IMR-90 (cell line): ENCODE measurements around the gene CTTN. TPM values are rescaled to one million over a fixed set of nuclear protein-coding genes. Genes with fewer than 3 reads are reported as not detected.
"Not testable (repeated sequence)": the region's sequence is repeated elsewhere in the genome, so short reads cannot be mapped to it uniquely, and the experiment has no call there.

Source experiments
- ATAC-seq: fragments of 200-7000 bp; cut with Tn5 transposase; 2 replicates; pipeline ENCODE4 v1.9.1; 2020; ENCODE audit warnings: low read depth, mild to moderate bottlenecking, moderate library complexity
- BruUV-seq: library from RNA; stranded (reverse); fragments of 400-500 nt; replicated peaks from 2 replicates; lab custom pipeline; 2021; lab: Mats Ljungman, UMichigan
- CTCF ChIA-PET: fragments of 300-600 bp; formaldehyde crosslinking; extraction: SDS; loops from one replicate; lab custom pipeline; 2021; ENCODE audit warnings: antibody characterized with exemption; lab: Yijun Ruan, JAX
- POLR2A ChIA-PET: fragments of 300-600 bp; sonication (Branson Sonifier 250); formaldehyde crosslinking; loops from one replicate; lab custom pipeline; 2022; ENCODE audit warnings: antibody characterized with exemption; ENCODE audit not compliant: unreplicated experiment; lab: Charles Lee
- DNase-seq: peaks from one replicate; pipeline ENCODE4 v3.0.0; 2013
- H2AFZ ChIP-seq: replicated peaks from 2 replicates; pipeline ENCODE3; 2013; ENCODE audit warnings: low read length, mild to moderate bottlenecking; ENCODE audit not compliant: poor library complexity
- H2AK5ac ChIP-seq: 2 replicates; pipeline ENCODE4 v1.6.1; 2013; ENCODE audit warnings: low read depth, low read length, inconsistent platforms
- H2AK9ac ChIP-seq: replicated peaks from 2 replicates; pipeline ENCODE3; 2013; ENCODE audit warnings: mild to moderate bottlenecking, low read depth, low read length, moderate library complexity; ENCODE audit not compliant: poor library complexity
- H2BK120ac ChIP-seq: 2 replicates; pipeline ENCODE4 v1.6.1; 2013; ENCODE audit warnings: low read depth, low read length, inconsistent platforms
- H2BK15ac ChIP-seq: 3 replicates; pipeline ENCODE4 v1.6.1; 2013; ENCODE audit warnings: low read depth, low read length, inconsistent platforms
- H2BK20ac ChIP-seq: 2 replicates; pipeline ENCODE4 v1.6.1; 2013; ENCODE audit warnings: low read depth, mild to moderate bottlenecking, inconsistent platforms, low read length, moderate library complexity
- H2BK5ac ChIP-seq: 2 replicates; pipeline ENCODE4 v1.6.1; 2013; ENCODE audit warnings: mild to moderate bottlenecking, low read depth, low read length, inconsistent platforms; ENCODE audit not compliant: poor library complexity, severe bottlenecking
- H3K14ac ChIP-seq: replicated peaks from 2 replicates; pipeline ENCODE4 v1.6.1; 2013; ENCODE audit warnings: low read depth, low read length, inconsistent platforms
- H3K18ac ChIP-seq: 2 replicates; pipeline ENCODE4 v1.6.1; 2013; ENCODE audit warnings: low read depth, low read length, control low read depth
- H3K23ac ChIP-seq: 2 replicates; pipeline ENCODE4 v1.6.1; 2013; ENCODE audit warnings: low read depth, low read length, inconsistent platforms
- H3K27ac ChIP-seq: 2 replicates; pipeline ENCODE4 v1.5.1; 2013; ENCODE audit warnings: mild to moderate bottlenecking, control low read depth, low read length; ENCODE audit not compliant: insufficient read depth
- H3K27me3 ChIP-seq: 2 replicates; pipeline ENCODE4 v1.6.1; 2013; ENCODE audit warnings: low read length; ENCODE audit not compliant: control insufficient read depth, insufficient read depth
- H3K36me3 ChIP-seq: 2 replicates; pipeline ENCODE4 v1.6.1; 2013; ENCODE audit warnings: low read length, mixed read lengths; ENCODE audit not compliant: control insufficient read depth, insufficient read depth
- H3K4ac ChIP-seq: 2 replicates; pipeline ENCODE4 v1.6.1; 2013; ENCODE audit warnings: low read depth, low read length, inconsistent platforms
- H3K4me1 ChIP-seq: 2 replicates; pipeline ENCODE4 v1.6.1; 2013; ENCODE audit warnings: low read length, mixed read lengths; ENCODE audit not compliant: control insufficient read depth, insufficient read depth
- H3K4me2 ChIP-seq: 2 replicates; pipeline ENCODE4 v1.6.1; 2013; ENCODE audit warnings: low read depth, mild to moderate bottlenecking, control low read depth, low read length, moderate library complexity
- H3K4me3 ChIP-seq: 2 replicates; pipeline ENCODE4 v1.5.1; 2013; ENCODE audit warnings: low read depth, mild to moderate bottlenecking, control low read depth, low read length, moderate library complexity; ENCODE audit not compliant: insufficient read depth
- H3K56ac ChIP-seq: 2 replicates; pipeline ENCODE4 v1.6.1; 2013; ENCODE audit warnings: low read length, inconsistent platforms; ENCODE audit not compliant: insufficient read depth; ENCODE audit errors: extremely low read depth
- H3K79me1 ChIP-seq, 2 experiments: 2 replicates each; pipeline ENCODE4 v1.6.1; 2013; ENCODE audit warnings: low read length in 2 of 2, inconsistent platforms in 1 of 2, low read depth in 1 of 2
- H3K9ac ChIP-seq: 2 replicates; pipeline ENCODE4 v1.6.1; 2013; ENCODE audit warnings: low read depth, low read length, control low read depth
- H3K9me1 ChIP-seq: 2 replicates; pipeline ENCODE4 v1.6.1; 2013; ENCODE audit warnings: low read length, inconsistent platforms; ENCODE audit not compliant: insufficient read depth
- H3K9me3 ChIP-seq: 2 replicates; pipeline ENCODE4 v1.6.1; 2013; ENCODE audit warnings: low read length; ENCODE audit not compliant: control insufficient read depth, insufficient read depth
- H4K20me1 ChIP-seq: 2 replicates; pipeline ENCODE4 v1.6.1; 2013; ENCODE audit warnings: low read length, inconsistent platforms; ENCODE audit not compliant: insufficient read depth
- H4K5ac ChIP-seq: 2 replicates; pipeline ENCODE4 v1.6.1; 2013; ENCODE audit warnings: mild to moderate bottlenecking, low read depth, low read length, control low read depth
- H4K8ac ChIP-seq, 2 experiments: 2 replicates each; pipeline ENCODE4 v1.6.1; 2013; ENCODE audit warnings: low read depth in 2 of 2, low read length in 2 of 2, control low read depth in 1 of 2, inconsistent platforms in 1 of 2
- H4K91ac ChIP-seq: 2 replicates; pipeline ENCODE4 v1.6.1; 2013; ENCODE audit warnings: low read depth, low read length, inconsistent platforms; ENCODE audit not compliant: insufficient read depth
- WGBS, 2 experiments: methylation state at CpG; one replicate each; pipeline versions ENCODE4 v1.1.5 to v1.1.7; 2013; ENCODE audit warnings: missing lambda C conversion rate in 2 of 2; ENCODE audit not compliant: insufficient read length in 1 of 2; ENCODE audit errors: extremely low coverage in 2 of 2; 5-methylcytosine and 5-hydroxymethylcytosine counted together
- dilution Hi-C: fragments of 300-500 bp; cut with HindIII; formaldehyde crosslinking; loops from one replicate; pipeline ENCODE4 v1.14.3; 2018; ENCODE audit warnings: low sequenced_read_pairs; ENCODE audit not compliant: unreplicated experiment
- in situ Hi-C: fragments of 300-500 bp; cut with MboI; formaldehyde crosslinking; loops from 3 replicates; pipeline ENCODE4 v1.14.3; 2019; ENCODE audit warnings: low sequenced_read_pairs, inconsistent platforms, mixed read lengths
- intact Hi-C: fragments of 100-400 bp; cut with micrococcal nuclease; formaldehyde crosslinking; loops from 2 replicates; pipeline ENCODE4 v1.10.0; 2022
- polyA plus RNA-seq, 3 experiments: library from polyadenylated mRNA; depleted of rRNA; stranded (reverse); fragments of >200 nt; gene quantifications; 2 replicates each; pipeline ENCODE4 v1.2.3, GENCODE V29; 2012; ENCODE audit warnings: low replicate concordance in 1 of 3
- total RNA-seq: library from RNA; depleted of rRNA; stranded (reverse); fragments of >200 nt; gene quantifications from 2 replicates; pipeline ENCODE4 v1.2.3, GENCODE V29; 2012

CTTN gene
- total and polyA plus RNA-seq, 2 of the 4 experiments (the other 2 are of a cell fraction): 287 to 296 TPM

- Histone ChIP-seq H3K36me3 (peaks cover 14% of the 10 kb centered on the region), H3K79me1 (peaks cover 8 to 80% of the 10 kb centered on the region in 2 experiments)
- POLR2A ChIA-PET, BruUV-seq, H4K20me1 ChIP-seq, H2AK5ac ChIP-seq, H4K8ac ChIP-seq, in situ Hi-C loops, ATAC-seq, H3K4me1 ChIP-seq, H3K9me1 ChIP-seq, H3K23ac ChIP-seq, H3K56ac ChIP-seq, H2AK9ac ChIP-seq, H2BK5ac ChIP-seq, dilution Hi-C loops, H2BK120ac ChIP-seq, H3K4me3 ChIP-seq, H3K9me3 ChIP-seq, CTCF ChIA-PET, H4K91ac ChIP-seq, H3K9ac ChIP-seq, H2BK20ac ChIP-seq, H3K27ac ChIP-seq, H3K4ac ChIP-seq, H2AFZ ChIP-seq, H3K27me3 ChIP-seq, intact Hi-C loops, H3K18ac ChIP-seq, H3K14ac ChIP-seq, H4K5ac ChIP-seq, H2BK15ac ChIP-seq, DNase-seq, H3K4me2 ChIP-seq: not testable (repeated sequence)
- no CpG with 5 or more reads among the region's 7 CpGs for WGBS, 2 experiments
These were observed 7.4 kb upstream of the CTTN start for GRCh38 chr11:70390882-70391281.
